HG02759 (cell line): Measurements from ENCODE around the gene GIPC3.

ENCODE experiments used
- ATAC-seq: cut with Tn5 transposase; IDR thresholded peaks from one replicate; pipeline ENCODE4 v1.9.1; 2021; ENCODE audit warnings: mild to moderate bottlenecking, moderate library complexity; ENCODE audit not compliant: unreplicated experiment

The GIPC3 gene

DNA sequence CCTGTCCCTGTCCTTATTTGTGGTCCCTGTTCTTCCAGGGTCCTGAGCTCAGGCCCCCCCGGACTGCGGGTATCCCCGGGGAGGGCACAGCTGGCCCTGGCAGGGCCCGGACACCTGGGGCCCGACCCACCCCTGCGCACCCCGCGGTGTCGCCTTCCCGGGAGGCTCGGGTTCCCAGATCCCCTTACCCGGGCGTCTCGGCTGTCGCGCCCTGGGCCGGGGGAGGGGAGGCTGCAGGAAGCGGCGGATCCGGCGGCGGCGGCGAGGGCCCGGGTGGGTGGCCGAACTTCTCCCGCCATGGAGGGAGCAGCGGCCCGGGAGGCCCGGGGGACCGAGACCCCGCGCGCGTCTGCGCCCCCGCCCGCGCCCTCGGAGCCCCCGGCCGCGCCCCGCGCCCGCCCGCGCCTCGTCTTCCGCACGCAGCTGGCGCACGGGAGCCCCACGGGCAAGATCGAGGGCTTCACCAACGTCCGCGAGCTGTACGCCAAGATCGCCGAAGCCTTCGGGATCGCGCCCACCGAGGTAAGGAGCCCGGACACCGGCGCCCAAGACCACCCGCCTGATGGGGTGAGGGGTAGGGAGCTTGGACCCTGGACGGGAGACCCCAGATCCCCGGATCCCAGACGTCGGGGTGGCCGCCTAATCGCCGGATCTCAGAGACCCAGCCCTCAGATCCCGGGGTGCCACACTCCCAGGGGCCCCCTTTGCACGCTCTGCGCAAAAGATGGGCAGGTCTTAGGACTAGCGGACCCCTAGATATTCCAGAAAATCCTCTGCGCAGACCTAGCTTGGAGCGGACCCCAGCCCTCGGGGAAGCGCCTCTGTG lies at the start of gene GIPC3:
Gene GIPC3 (plus strand): TSS at position 178 of the 826 bp plus-strand sequence. CDS start 120 bp downstream, at position 298.
- no peak for ATAC-seq

DNA sequence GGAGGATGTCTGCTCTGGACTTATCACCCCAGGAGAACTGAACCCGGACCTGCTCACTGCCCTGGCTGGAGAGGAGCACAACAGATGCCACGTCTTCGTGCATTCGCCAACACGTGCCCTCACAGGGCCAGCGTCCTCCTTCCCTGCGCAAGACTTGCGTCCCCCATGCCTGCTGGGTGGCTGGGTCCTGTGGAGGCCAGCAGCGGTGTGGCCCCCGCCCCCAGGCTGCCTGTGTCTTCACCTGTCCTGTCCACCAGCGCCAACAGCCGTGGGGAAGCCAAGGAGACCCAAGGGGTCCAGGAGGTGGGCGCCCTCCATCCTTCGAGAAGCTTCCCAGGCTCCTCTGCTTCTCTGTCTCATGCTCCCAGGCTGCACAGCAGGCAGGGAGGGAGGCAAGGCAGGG lies 49.7 kb upstream of the GIPC3 start:
- ATAC-seq = no peak

DNA sequence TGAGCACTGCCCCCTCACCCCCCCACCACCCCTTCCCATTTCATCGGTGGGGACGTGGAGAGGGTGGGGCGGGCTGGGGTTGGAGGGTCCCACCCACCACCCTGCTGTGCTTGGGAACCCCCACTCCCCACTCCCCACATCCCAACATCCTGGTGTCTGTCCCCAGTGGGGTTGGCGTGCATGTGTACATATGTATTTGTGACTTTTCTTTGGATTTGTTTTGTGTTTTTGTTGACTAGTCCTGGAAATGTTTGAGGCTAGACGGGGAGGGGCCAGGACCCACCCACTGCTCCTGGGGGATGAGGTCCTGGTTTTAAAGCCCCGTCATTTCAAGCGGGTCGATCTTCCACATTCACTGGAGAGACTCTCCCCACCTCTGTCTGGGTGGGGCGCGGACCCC lies 49.3 kb upstream of the GIPC3 start:
- no peak for ATAC-seq

- ATAC-seq = no peak
Measured at GRCh38 chr19:3536429-3537100, 48.7 kb upstream of the GIPC3 start.

GRCh38 chr19:3537101-3537437 lies 48.2 kb upstream of the GIPC3 start:
- ATAC-seq = no peak

DNA sequence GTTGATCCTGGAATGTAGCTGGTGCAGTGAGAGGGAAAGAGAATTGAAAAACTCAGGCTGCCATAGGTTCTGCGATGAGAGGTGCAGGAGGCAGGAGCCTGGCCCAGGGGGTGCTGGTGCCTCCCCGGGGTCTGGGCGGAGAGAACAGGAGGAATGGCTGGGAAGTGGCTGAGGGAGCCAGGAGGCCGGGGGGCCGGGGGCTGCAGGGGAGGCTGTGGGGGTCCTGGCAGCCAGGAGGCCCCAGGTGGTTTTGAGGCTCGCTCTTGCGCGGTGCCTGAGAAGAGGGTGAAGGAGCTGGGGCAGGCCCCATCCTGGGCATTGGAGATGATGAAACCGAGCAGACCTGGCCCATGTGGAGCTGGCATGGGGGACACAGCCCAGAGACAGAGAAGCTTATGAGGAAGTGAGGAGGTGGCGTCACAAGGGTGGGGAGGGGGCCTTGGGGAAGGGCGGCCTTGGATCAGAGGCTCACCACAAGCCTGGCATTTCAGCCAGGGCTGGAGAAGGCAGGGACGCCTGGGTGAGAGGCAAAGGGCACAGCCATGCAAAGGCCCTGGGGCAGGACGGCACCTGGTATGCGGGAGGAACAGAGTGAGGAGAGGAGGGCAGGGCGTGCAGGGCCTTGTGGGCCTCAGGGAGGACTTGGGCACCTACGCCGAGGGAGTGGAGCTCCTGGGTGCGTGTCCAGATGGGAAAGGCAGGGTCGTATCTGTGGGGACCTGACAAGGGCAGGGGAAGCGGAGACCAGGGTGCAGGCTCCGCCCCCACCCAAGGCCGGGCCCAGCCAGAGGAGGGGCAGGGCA lies 47.6 kb upstream of the GIPC3 start:
- no peak for ATAC-seq

GRCh38 chr19:3538258-3538929 lies 46.9 kb upstream of the GIPC3 start:
- no peak for ATAC-seq

DNA sequence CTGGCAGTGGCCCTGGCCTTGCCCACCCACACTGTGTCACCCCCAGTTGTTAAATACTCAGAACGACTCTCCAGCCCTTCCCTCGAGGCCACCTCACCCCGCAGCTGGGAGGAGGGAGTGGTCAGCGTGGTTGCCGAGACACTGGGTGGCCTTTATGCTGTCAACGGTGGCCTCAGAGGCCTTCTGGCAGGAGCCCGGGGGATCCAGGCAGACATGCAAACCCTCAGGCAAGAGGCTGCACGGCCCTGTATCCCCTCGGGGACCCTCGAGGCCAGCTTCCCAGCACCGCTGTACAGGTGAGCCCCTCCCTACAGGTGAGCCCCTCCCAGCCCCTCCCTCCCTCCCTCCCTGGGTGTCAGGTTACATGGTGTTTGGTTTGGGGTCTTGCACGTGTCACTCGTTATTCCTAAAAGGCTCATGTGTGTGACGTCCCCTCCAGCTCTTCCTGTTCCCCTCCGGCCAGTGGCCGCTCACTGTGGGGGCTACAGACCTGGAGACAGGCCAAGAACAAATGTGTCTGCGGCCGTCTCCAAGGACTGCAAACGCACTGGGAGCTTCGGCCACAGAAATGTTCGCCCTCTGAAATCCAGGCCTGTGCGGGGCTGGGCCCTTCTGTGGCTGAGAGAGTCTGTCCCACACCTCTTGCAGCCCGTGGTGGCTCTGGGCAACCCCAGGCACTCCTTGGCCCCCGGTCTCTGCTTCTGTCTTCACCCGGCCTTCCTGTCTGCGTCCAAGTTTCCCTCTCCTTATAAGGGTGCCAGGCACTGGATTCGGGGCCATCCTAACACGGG lies 46.1 kb upstream of the GIPC3 start, which contains the start of gene TEKTIP1:
Gene TEKTIP1 (plus strand): TSS at position 210 of the 791 bp plus-strand sequence. CDS start 4 bp downstream, at position 214.
- no peak for ATAC-seq

- ATAC-seq = no peak
Measured at GRCh38 chr19:3539756-3540118, 45.5 kb upstream of the GIPC3 start.

DNA sequence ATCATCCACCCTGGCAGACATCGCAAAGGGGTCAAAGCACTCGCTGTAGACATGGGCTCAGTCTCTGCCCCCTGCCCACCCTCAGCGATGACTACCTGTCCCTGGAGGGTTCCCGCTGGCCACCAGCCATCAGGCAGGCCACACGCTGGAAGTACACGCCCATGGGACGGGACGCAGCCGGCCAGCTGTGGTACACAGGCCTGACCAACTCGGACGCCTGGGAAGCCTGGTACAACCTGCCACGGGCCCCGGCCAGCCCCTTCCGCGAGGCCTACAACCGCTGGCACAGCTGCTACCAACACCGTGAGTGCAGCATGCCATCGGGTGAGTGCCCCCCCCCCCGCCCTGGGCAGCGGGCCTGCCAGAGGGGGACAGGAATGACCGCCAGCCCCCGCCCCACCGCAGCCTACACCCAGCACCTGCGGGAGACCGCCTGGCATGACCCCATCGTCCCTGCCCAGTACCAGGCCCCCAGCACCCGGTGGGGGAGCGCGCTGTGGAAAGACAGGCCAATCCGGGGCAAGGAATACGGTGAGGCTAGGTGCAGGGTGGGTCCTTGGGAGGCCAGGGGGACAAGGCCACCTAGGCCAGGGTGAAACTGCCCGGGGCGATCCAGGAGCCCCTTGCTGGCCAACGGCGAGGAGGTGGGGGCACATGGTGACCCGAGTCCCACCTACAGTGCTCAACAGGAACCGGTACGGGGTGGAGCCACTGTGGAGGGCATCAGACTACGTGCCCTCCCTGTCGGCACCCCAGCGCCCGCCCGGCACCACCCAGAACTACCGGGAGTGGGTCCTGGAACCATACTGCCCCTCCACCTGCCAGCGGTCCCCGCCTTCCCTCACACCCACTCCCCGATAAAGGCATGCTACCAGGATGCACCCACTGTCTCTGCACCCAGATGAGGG lies 41.9 kb upstream of the GIPC3 start:
- no peak for ATAC-seq

DNA sequence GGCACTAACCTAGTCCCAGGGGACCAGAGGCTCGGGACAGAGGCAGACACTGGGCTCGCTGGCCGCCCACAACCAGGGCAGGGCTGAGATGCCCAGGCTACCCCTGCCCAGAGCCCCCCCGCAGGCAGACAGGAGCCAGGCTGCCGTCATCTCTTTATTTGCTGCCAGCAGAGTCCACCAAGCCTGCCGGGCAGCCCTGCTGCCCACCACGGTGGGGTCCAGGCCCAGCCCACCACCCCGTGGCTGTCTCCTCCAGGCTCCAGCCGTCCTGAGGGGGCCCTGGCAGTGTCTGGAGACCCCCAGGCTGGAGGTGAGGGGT lies 41.3 kb upstream of the GIPC3 start:
- no peak for ATAC-seq

DNA sequence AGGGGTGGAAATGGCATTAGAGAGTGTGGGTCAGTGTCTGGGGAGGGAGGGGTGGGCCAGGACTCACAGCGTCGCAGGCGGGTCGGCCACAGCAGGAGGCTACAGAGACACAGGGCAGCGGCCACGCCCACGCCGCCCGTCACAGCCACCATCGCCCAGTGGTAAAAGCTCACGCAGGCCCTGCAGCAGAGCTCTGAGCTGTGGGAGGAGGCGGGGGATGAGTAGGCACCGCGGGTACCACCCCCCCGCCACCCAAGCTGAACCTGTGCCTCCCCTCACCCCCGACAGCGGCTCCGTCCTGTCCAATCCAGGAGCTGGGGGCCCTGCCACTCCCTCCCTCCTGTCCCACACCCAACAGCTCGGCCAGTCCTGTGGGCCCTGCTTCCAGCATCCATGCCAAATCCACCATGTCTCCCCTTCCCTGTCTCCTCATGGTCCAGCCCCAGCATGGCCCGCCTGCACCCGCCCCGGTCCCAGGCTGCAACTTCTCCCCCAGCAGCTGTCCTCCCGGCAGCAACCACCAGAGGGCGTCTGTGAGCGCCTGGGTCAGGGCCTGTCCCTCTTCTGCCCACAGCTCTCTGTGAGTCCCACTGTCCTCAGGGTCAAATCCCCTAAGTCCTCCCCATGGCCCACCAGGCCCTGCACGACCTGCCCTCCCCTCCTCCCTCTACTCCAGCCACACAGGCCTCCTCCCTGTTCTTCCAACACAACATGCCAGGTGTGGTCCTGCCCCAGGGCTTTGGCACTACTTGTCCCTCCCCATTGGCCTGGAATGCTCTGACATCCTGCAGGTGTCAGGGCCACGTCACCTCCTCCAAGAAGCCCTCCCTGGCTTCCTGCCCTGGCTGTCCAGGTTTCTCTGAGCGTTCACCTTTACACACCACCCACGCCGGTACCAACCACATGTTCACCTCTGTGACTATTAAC lies 40.3 kb upstream of the GIPC3 start:
- ATAC-seq = no peak

DNA sequence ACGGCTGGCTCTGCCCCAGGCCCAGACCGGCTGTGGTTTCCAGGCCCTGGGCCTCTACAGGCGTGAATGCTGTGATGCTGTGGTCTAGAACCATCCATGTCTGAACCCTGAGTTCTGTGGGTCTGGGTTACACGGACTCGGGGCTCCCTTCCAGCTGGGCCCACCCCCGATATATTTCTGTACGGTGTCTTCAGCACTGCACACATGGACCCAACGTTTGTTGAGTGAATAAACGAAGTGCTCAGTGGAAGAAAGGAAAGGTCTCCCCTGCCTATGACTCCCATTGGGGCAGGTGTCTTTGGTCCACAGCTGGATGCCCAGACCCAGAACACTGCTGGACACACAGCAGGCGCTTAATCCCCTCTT lies 39.6 kb upstream of the GIPC3 start:
- no peak for ATAC-seq

DNA sequence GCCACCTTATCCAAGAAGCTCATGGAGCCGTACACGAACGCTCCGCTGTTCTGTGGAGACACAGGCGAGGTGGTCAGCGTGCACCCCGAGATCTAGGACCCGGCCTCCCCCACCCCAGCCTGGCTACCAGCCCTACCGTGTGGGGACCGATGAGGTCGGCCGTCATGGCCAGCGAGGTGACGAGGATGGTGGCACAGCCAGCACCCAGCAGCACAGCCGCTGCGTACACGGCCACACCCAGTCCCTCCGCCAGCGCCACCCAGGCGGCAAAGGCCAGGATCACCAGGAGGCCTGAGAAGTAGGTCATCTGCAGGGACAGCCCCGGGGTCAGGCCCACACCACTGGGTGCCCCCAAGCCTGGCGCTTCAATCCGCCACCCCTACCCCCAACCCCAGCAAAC lies 39.2 kb upstream of the GIPC3 start:
- no peak for ATAC-seq

DNA sequence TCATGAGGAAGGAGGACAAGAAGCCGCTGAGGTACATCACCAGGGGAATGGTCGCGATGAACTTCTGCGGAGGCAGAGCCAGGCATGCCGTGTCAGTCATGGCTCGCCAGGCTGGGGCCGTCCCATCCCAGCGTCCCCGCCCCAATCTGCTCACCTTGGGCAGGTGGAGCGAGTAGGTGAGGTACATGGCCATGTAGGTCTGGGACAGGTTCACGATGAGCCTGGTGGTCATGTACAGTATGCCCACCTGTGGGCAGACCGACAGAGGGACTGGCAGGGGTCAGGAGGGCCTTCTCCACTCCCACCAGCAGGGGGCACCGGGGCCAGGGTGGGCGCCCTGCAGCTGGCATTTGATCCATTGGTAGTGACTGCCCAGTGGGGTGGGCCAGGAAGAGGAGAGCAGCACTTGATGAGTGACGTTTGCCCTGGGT lies 38.0 kb upstream of the GIPC3 start:
- no peak for ATAC-seq

GRCh38 chr19:3547767-3548282 lies 37.5 kb upstream of the GIPC3 start:
- no peak for ATAC-seq

- ATAC-seq = no peak
Measured at GRCh38 chr19:3548606-3549005, 36.7 kb upstream of the GIPC3 start.

- ATAC-seq = no peak
Measured at GRCh38 chr19:3549816-3550215, 35.5 kb upstream of the GIPC3 start.
